NCI-H2196 treated with DMSO at 0.1 percent for 48 hours (cell line): Measurements from ENCODE around the gene SZT2.
"Not testable (repeated sequence)": the region's sequence is repeated elsewhere in the genome, so short reads cannot be mapped to it uniquely, and the experiment has no call there.

Source experiments
- DNase-seq: peaks from one replicate; lab custom pipeline; 2025; ENCODE audit not compliant: unreplicated experiment; lab: John Stamatoyannopoulos, UW

Gene SZT2

DNA sequence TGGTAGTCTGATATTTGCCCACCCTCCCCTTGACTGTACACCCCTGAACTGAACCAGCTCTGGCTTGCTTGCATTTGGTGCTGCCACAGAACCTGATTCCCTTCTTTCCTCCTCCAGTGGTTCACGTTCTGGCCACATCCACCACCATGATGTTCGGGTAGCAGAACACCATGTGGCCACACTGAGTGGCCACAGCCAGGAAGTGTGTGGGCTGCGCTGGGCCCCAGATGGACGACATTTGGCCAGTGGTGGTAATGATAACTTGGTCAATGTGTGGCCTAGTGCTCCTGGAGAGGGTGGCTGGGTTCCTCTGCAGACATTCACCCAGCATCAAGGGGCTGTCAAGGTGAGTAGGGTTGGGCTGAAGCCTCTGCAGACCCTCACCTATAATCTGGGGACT, 29.1 kb upstream of the SZT2 start:
- no peak for DNase-seq

GRCh38 chr1:43363283-43363934, 26.3 kb upstream of the SZT2 start:
- no peak for DNase-seq

GRCh38 chr1:43363935-43364525, 25.7 kb upstream of the SZT2 start:
- DNase-seq: no peak

DNA sequence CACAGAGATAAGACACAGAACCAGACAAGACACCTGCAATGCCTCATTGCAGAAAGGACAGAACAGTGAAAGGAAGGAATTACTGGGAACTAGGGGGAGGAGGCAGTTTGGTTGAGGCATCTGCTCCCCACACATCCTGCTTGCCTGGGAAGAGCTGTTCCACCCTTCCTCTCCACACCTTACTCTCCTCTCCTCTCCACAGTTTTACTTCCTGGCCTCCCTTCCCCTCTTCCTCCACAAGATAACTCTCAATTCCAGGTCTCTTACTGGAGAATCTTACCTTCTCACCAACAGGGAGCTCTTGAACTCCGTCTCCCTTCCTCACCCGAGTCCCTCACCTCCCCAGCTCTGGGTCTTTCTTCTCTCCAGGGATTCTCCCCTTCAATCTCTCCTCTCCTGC, 24.0 kb upstream of the SZT2 start:
- no peak for DNase-seq

DNA sequence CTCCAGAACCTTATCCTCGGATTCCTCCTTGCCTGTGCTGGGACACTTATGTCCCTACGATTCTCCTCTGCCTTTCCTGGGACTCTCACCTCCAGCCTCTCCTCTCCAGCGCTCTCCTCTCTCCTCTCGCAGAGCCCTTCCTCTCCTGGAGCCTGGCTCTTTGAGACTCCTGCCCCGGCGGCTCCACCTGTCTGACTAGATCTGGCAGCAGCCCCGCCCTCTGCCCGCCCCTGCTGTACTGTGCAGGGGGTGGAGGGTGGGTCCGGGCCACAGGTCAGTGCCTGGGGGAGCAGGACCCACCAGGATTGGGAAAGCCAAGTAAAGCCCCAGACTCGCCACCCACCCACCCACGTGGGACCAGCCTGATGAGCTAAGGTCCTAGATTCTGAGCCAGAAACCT, 23.5 kb upstream of the SZT2 start:
- DNase-seq: no peak

DNA sequence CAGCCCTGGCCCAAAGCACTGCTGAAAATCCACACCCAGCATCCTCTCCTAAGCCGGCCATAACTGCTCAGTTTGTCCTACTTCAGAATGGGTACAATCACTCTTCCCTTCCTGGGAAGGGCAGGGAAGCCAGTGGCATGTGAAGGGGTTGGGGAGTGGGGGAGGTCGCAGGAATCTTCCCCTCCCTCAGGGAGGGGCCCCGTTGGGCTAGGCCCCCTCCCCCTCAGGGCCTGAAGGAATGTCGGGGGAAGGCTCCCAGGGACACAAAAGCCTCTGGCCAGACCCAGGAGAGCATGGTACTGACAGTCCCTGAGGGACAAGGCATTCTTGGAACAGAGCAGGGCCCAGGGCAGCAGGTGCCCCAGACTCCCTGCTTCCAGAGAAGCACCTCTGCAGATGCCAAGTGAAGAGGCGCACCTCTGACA, 23.1 kb upstream of the SZT2 start:
- no peak for DNase-seq

DNA sequence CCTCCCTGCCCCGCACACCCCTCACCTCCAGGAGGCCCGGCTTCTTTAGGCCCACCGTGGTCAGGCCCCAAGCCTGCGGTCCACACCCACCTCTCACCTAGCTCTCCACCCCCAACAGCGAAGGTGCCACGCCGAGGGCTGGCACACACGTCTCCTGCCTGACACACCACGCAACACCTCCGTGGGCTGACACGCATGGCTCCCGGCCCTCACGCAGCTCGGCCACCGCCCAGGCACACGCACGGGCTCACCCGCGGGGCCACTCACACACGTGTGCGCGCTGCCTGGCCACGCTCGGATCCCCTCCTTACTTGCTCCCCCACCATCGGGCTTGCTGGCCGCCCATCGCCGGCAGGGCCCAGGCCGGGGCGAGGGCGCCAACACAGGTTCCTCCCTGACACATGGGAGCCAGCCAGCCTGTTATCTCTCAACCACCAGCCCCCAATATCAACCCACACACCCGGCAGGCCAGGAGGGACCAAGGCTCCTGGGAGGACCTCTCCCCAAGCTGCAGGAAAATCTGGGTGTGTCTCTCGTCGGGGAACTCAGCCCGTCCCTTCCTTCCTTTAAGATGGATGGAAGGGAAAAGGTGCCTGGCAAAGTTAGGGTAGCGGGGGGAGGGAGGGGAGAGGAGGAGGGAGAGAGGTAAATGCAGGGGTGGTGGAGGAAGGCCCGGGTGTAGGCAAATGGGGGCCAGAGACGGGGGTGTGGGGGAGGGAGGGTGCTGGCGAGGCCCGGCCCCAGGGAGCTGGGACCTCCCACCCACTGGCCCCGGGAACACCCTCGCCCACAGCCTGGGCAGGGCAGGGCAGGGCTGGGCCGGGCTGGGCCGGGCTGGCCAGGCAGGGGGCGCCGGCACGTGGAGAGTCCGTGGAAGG, 22.4 kb upstream of the SZT2 start:
- no peak for DNase-seq

GRCh38 chr1:43367904-43368645, 21.6 kb upstream of the SZT2 start, which contains the start of gene ELOVL1:
Gene ELOVL1, minus strand, starts transcription at chr1:43368011. Its CDS starts 2,402 bp downstream, at chr1:43365609.
- peak; percentile 86 for DNase-seq

DNA sequence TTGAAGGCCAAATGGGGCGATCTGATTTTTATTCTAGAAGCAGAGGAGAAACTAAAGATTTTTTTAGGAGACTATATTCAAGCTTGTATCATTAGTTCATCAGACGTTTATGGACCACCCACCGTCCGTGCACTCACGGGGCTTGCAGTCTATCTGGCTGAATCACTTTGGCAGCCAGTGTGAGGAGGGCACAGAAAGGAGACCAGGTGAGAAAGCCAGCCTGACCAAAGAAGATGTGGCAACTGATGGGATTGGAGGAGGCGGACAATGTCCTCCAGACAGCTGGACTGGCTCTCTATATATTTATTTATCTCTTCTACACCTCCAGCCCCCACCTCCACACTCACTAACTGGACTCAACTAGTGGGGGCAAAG, 21.1 kb upstream of the SZT2 start:
- DNase-seq: no peak

DNA sequence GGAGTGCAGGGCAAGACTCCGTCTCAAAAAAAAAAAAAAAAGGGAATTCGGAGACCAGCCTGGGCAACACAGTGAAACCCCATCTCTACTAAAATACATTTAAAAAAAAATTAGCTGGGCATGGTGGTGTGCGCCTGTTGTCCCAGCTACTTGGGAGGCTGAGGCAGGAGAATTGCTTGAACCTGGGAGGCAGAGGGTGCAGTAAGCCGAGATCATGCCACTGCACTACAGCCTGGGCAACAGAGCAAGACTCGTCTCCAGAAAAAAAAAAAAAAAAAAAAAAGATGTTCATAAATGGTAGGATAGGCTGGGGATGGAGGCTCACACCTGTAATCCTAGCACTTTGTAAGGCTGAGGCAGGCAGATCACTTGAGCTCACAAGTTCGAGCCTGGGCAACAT, 19.9 kb upstream of the SZT2 start:
- not testable (repeated sequence) for DNase-seq

- no peak for DNase-seq
Observed at GRCh38 chr1:43370564-43370963, 19.1 kb upstream of the SZT2 start.

DNA sequence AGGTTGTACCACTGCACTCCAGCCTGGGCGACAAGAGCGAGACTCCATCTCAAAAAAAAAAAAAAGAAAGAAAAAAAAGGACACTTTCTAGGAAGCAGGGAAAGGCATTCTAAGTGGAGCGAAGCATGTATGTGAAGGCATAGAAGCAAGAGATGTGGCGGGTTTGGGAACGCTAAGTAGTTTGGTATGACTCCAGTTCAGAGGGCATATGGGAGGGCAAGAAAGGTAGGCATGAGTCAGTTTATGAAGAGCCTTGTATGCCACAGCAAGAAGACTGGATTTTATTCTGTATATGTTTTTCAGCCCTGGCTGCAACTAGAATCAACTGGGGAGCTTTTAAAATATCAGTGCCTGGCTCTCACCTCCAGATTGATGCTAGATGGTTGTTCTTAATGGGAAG, 17.5 kb upstream of the SZT2 start:
- no peak for DNase-seq

DNA sequence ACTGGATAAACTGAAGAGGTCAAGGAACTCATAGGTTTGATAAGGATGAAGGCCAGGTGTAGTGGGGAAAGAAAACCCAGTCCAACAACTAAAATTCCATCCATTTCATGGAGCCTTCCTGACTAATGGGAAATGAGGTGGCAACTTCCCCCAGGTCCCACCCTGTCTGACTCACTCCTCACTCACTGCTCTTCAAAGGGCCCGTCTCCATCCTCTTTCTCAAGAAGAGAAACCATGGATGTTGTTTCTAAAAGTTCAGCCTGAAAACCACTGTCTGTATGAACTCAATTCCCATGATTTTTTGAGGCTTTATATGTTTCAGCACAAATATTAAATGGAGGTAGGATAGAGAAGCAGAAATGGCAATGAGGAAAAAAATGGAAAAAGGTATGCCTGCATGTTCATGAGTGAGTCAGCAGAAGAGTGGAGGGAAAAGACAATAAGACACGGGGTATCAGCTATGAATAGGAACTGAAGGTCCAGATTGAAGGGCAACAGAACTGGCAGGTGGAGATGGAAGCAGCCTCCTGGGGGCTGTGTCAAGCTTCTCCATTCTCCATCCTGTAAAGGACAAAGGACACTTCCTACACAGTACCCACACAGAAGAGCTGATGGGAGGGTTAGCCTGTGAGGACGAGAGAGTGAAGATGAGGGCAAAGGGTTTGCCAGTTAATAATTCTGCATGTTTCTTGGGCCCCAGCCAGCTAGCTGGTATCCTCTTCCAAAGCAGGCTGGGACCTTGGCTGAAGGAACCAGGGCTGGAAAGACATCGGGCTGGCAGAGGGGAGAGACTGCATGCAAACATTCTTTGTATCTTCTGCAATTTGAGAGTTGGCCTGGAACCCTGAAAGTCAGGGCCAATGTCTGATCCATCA, 16.4 kb upstream of the SZT2 start:
- DNase-seq: no peak

DNA sequence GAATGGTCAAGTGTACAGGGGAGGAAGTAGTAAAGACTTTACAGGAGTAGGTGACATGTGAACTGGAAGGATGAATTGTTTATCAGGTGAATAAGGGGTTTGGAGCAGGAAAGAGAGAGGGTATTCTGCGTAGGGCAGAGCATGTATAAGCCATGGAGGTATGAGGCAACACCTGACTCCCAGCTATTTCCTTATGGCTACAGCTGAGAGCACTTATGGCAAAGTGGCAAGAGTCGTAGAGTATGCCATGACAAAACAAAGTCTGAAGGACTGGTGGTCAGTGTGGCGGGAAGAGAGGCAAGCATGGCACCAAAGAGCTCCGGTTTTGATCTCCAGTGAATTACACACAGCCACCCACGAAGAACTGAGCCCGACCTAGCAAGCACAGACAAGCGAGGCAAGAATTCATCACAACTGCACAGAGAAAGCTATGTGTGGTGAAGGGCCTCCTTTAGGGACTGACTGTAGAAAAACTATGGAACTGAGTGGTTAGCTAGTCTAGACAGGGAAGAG, 12.9 kb upstream of the SZT2 start:
- no peak for DNase-seq

- DNase-seq: no peak
Observed at GRCh38 chr1:43377831-43378230, 11.9 kb upstream of the SZT2 start.

- DNase-seq: no peak
Observed at GRCh38 chr1:43379476-43379875, 10.2 kb upstream of the SZT2 start.

DNA sequence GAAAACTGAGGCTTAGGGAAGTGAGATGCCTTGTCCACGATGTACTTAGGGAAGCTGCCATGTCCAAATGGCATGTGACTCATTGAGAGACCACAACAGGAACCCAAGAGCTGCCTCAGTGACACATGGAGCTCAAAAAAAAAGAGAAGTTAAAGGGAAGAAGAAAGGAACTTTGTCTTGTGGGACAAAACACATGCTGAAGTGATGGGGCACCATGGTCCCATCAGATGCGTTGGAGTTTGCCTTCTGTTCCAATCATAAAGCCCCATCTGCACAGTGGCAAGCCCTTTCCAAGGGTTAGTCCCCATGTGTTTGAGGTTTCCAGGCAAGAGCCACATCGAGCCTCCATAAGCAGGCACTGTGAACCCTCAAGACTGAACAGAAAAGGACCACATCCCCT, 8.1 kb upstream of the SZT2 start:
- DNase-seq: no peak

GRCh38 chr1:43382027-43382779, 7.5 kb upstream of the SZT2 start:
- no peak for DNase-seq

DNA sequence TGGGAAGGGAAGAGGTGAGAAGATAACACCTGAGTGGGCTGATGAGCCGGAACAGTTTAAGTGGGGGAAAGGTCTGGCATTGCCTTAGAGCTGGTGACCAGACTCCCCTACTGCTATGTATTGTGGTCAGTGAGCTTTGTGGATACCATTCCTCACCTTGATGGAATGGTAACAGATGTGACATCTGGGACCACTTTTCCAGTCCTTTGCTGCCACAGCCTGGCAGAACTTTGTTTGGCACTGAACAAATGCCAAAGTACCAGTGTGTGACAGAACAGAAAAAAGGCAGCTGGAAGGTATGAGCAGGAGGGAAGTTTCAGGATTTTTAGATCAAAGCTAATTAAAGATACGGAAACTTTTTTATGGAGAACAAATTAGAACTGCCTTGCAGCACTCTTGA, 6.2 kb upstream of the SZT2 start:
- DNase-seq: no peak

- no peak for DNase-seq
Observed at GRCh38 chr1:43386676-43387075, 3.0 kb upstream of the SZT2 start.
